A549 (cell line): Measurements from ENCODE around the gene GAK. TPM values are rescaled to one million over a fixed set of nuclear protein-coding genes. Genes with fewer than 3 reads are reported as not detected.

Source experiments
- ATAC-seq, 2 experiments: fragments of 200-7000 bp in 1 of 2; fragments of >200 bp in 1 of 2; cut with Nextera tagmentation in 1 of 2; cut with Tn5 transposase in 1 of 2; 3 replicates each; pipeline versions ENCODE4 v1.8.0 to v1.9.1; 2018 to 2020; ENCODE audit warnings: mild to moderate bottlenecking in 1 of 2, moderate library complexity in 1 of 2
- CTCF ChIA-PET: fragments of 300-600 bp; sonication (Branson Sonifier 250); formaldehyde crosslinking; extraction: SDS; loops from one replicate; lab custom pipeline; 2021; ENCODE audit warnings: antibody characterized with exemption, inconsistent platforms; lab: Yijun Ruan, JAX
- POLR2A ChIA-PET: fragments of 350-600 bp; formaldehyde crosslinking; extraction: SDS; loops from one replicate; lab custom pipeline; 2021; ENCODE audit warnings: antibody characterized with exemption, inconsistent platforms; lab: Yijun Ruan, JAX
- DNase-seq, 2 experiments: peaks; one replicate each; pipeline versions ENCODE4 v3.0.0 to v3.0.0-alpha.2; 2011 to 2016; ENCODE audit warnings: low read depth in 1 of 2, low spot score in 1 of 2
- FAIRE-seq: peaks from 2 replicates; lab custom pipeline; 2011; peaks lifted over from hg19 to GRCh38; lab: Jason Lieb, UNC
- H3K27ac ChIP-seq, 2 experiments: fragments of >200 bp; sonication (Bioruptor Twin); formaldehyde crosslinking; 3 replicates each; pipeline ENCODE4 v1.5.1; 2016 to 2017
- H3K4me1 ChIP-seq: fragments of >200 bp; sonication (Bioruptor Twin); formaldehyde crosslinking; 3 replicates; pipeline ENCODE4 v1.6.1; 2016
- H3K4me2 ChIP-seq: fragments of >200 bp; sonication (Bioruptor Twin); formaldehyde crosslinking; 3 replicates; pipeline ENCODE4 v1.6.1; 2016
- H3K4me3 ChIP-seq: fragments of >200 bp; sonication (Bioruptor Twin); formaldehyde crosslinking; 3 replicates; pipeline ENCODE4 v1.5.1; 2016
- H3K9me3 ChIP-seq: fragments of >200 bp; sonication (Bioruptor Twin); formaldehyde crosslinking; 3 replicates; pipeline ENCODE4 v1.6.1; 2016
- BHLHE40 ChIP-seq: IDR thresholded peaks from 2 replicates; pipeline ENCODE4 v1.6.1; 2012; ENCODE audit warnings: low read depth, low read length, inconsistent platforms
- CBX8 ChIP-seq: fragments of 200-600 bp; sonication (generic); IDR thresholded peaks from 2 replicates; pipeline ENCODE4 v1.6.1; 2016
- CEBPB ChIP-seq, 2 experiments: fragments of >200 bp in 1 of 2; sonication (Bioruptor Twin) in 1 of 2; formaldehyde crosslinking in 1 of 2; IDR thresholded peaks; 2 replicates each; pipeline ENCODE4 v1.6.1; 2012 to 2016
- CHD4 ChIP-seq: fragments of 200-600 bp; sonication (generic); IDR thresholded peaks from 2 replicates; pipeline ENCODE4 v1.6.1; 2016; ENCODE audit warnings: antibody characterized with exemption, mild to moderate bottlenecking, borderline replicate concordance
- EP300 ChIP-seq, 2 experiments: fragments of >200 bp; sonication (Bioruptor Twin); formaldehyde crosslinking; IDR thresholded peaks; 2 replicates in 1 of 2; 3 replicates in 1 of 2; pipeline ENCODE4 v1.6.1; 2016 to 2017
- ESRRA ChIP-seq: fragments of 150-350 bp; IDR thresholded peaks from 2 replicates; pipeline ENCODE4 v1.6.1; 2014; ENCODE audit warnings: mild to moderate bottlenecking, low read length, borderline replicate concordance
- HDAC2 ChIP-seq: fragments of 200-600 bp; sonication (generic); IDR thresholded peaks from 2 replicates; pipeline ENCODE4 v1.6.1; 2016
- HOXA7 ChIP-seq: fragments of 250-450 bp; sonication (Bioruptor Pico); IDR thresholded peaks from 2 replicates; pipeline ENCODE4 v1.5.0; 2020; ENCODE audit warnings: mild to moderate bottlenecking, moderate library complexity
- KDM5A ChIP-seq: fragments of 200-600 bp; sonication (generic); IDR thresholded peaks from 2 replicates; pipeline ENCODE4 v1.6.1; 2016; ENCODE audit warnings: antibody characterized with exemption, mild to moderate bottlenecking
- MAZ ChIP-seq: fragments of 150-350 bp; IDR thresholded peaks from 2 replicates; pipeline ENCODE4 v1.6.1; 2014; ENCODE audit warnings: antibody characterized with exemption, low read depth, low read length, borderline replicate concordance
- NFE2L2 ChIP-seq: fragments of 150-350 bp; conservative IDR thresholded peaks from 2 replicates; pipeline ENCODE4 v1.6.1; 2014; ENCODE audit warnings: low read length
- NPAS2 ChIP-seq: fragments of 250-450 bp; sonication (Bioruptor Pico); IDR thresholded peaks from 2 replicates; pipeline ENCODE4 v1.8.0; 2022; ENCODE audit warnings: mild to moderate bottlenecking, moderate library complexity, borderline replicate concordance
- PHF8 ChIP-seq: fragments of 200-600 bp; sonication (generic); IDR thresholded peaks from 2 replicates; pipeline ENCODE4 v1.6.1; 2016; ENCODE audit warnings: low read depth, mild to moderate bottlenecking, antibody characterized with exemption, moderate library complexity, borderline replicate concordance
- POLR2A ChIP-seq: IDR thresholded peaks from 2 replicates; pipeline ENCODE4 v1.6.1; 2012; ENCODE audit warnings: mild to moderate bottlenecking, low read length
- RCOR1 ChIP-seq: fragments of 150-350 bp; IDR thresholded peaks from 2 replicates; pipeline ENCODE4 v1.6.1; 2014; ENCODE audit warnings: antibody characterized with exemption, low read length, low read depth
- RNF2 ChIP-seq: fragments of 200-600 bp; sonication (generic); IDR thresholded peaks from 2 replicates; pipeline ENCODE4 v1.6.1; 2016; ENCODE audit warnings: low read depth, mild to moderate bottlenecking, antibody characterized with exemption, moderate library complexity, borderline replicate concordance
- SREBF2 ChIP-seq: fragments of 450-650 bp; IDR thresholded peaks from 2 replicates; pipeline ENCODE4 v1.6.1; 2014; ENCODE audit warnings: mild to moderate bottlenecking, moderate library complexity
- TFCP2L1 ChIP-seq: fragments of 250-450 bp; sonication (Bioruptor Pico); IDR thresholded peaks from 2 replicates; pipeline ENCODE4 v1.5.0; 2021; ENCODE audit warnings: mild to moderate bottlenecking
- TP53 ChIP-seq: fragments of 250-450 bp; sonication (Bioruptor Pico); IDR thresholded peaks from 2 replicates; pipeline ENCODE4 v1.5.0; 2021; ENCODE audit warnings: mild to moderate bottlenecking, moderate library complexity
- ZC3H11A ChIP-seq: fragments of 450-650 bp; IDR thresholded peaks from 2 replicates; pipeline ENCODE4 v1.6.1; 2014; ENCODE audit warnings: antibody characterized with exemption, mild to moderate bottlenecking
- ZNF302 ChIP-seq: fragments of 250-450 bp; sonication (Bioruptor Pico); IDR thresholded peaks from 2 replicates; pipeline ENCODE4 v1.9.0; 2021; ENCODE audit warnings: inconsistent platforms, mild to moderate bottlenecking, moderate library complexity
- ZSCAN20 ChIP-seq: fragments of 250-450 bp; sonication (Bioruptor Pico); IDR thresholded peaks from 2 replicates; pipeline ENCODE4 v1.8.0; 2022; ENCODE audit warnings: mild to moderate bottlenecking, moderate library complexity
- WGBS: methylation state at CpG from one replicate; pipeline ENCODE4 v1.1.6; 2017; ENCODE audit errors: missing lambda C conversion rate; 5-methylcytosine and 5-hydroxymethylcytosine counted together
- polyA plus RNA-seq, 4 experiments: library from polyadenylated mRNA; depleted of rRNA in 3 of 4; stranded (reverse); fragments of >200 nt; fragmentation: RNase III in 1 of 4; extraction: RNeasy Plus Mini Kit Qiagen cat#74134 plus additional on column Dnase treatment in 1 of 4; gene quantifications; 2 replicates in 3 of 4; 3 replicates in 1 of 4; pipeline ENCODE4 v1.2.3, GENCODE V29; 2011 to 2017
- TF ChIP-seq, protein P1 (sequence below): fragments of >200 bp; sonication (Bioruptor Twin); formaldehyde crosslinking; IDR thresholded peaks from 3 replicates; pipeline ENCODE4 v1.5.1; 2016
- TF ChIP-seq, protein P2 (sequence below): fragments of 150-350 bp; IDR thresholded peaks from 2 replicates; pipeline ENCODE4 v1.6.1; 2014; ENCODE audit warnings: low read depth, mild to moderate bottlenecking, low read length
- TF ChIP-seq, protein P3 (sequence below): IDR thresholded peaks from 2 replicates; pipeline ENCODE4 v1.6.1; 2012

The GAK gene
- polyA plus RNA-seq, 2 of the 4 experiments (the other 2 are of a cell fraction): 13.8 to 34.3 TPM

DNA sequence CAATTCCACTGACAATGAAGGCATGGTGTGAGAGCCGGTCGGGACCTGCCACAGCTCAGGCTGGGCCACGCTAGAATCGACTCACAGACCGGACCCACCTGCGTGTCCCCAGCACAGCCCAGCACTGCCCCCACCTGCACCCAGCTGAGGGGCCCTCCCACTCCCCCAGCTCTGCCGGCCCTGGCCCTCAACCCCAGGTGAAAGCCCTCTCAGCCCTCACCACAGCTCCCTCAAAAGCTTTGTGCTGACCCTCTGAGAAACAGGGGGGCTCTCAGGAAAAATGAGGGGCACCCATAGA, 25.1 kb downstream of the GAK start:
- ChIA-PET POLR2A (no interaction called here), CTCF (interaction anchor here (1.5 kb wide), 1 partner anchor 16 kb away, joined by 4 read pairs; no protein-coding TSS in a partner anchor)
- H3K4me3 ChIP-seq: no peak overlapping the region
- TF ChIP-seq ZSCAN20 (no peak), CHD4 (no peak), BHLHE40 (no peak), POLR2A (no peak), TFCP2L1 (CRISPR knock-in tag) (no peak), CEBPB (IDR thresholded peaks at IDR 0.05) (no peak), KDM5A (no peak), ESRRA (no peak), PHF8 (no peak), EP300 (IDR thresholded peaks at IDR 0.05) (no peak), ZC3H11A (no peak), HOXA7 (no peak), RCOR1 (no peak), CBX8 (no peak), NFE2L2 (no peak)
- TF ChIP-seq, protein P1, sequence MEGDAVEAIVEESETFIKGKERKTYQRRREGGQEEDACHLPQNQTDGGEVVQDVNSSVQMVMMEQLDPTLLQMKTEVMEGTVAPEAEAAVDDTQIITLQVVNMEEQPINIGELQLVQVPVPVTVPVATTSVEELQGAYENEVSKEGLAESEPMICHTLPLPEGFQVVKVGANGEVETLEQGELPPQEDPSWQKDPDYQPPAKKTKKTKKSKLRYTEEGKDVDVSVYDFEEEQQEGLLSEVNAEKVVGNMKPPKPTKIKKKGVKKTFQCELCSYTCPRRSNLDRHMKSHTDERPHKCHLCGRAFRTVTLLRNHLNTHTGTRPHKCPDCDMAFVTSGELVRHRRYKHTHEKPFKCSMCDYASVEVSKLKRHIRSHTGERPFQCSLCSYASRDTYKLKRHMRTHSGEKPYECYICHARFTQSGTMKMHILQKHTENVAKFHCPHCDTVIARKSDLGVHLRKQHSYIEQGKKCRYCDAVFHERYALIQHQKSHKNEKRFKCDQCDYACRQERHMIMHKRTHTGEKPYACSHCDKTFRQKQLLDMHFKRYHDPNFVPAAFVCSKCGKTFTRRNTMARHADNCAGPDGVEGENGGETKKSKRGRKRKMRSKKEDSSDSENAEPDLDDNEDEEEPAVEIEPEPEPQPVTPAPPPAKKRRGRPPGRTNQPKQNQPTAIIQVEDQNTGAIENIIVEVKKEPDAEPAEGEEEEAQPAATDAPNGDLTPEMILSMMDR: no peak
- TF ChIP-seq, protein P2, sequence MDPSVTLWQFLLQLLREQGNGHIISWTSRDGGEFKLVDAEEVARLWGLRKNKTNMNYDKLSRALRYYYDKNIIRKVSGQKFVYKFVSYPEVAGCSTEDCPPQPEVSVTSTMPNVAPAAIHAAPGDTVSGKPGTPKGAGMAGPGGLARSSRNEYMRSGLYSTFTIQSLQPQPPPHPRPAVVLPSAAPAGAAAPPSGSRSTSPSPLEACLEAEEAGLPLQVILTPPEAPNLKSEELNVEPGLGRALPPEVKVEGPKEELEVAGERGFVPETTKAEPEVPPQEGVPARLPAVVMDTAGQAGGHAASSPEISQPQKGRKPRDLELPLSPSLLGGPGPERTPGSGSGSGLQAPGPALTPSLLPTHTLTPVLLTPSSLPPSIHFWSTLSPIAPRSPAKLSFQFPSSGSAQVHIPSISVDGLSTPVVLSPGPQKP: no peak
- H3K4me2 ChIP-seq: no peak overlapping the region
- H3K27ac ChIP-seq: no peak overlapping the region
- ATAC-seq (no peak), FAIRE-seq (no peak), DNase-seq (no peak)
- no peaks in the 10 kb centered on the region for H3K9me3 ChIP-seq
- WGBS: 90% methylated on average over 6 of the region's 7 CpGs
- H3K4me1 ChIP-seq: no peaks in the 10 kb centered on the region

DNA sequence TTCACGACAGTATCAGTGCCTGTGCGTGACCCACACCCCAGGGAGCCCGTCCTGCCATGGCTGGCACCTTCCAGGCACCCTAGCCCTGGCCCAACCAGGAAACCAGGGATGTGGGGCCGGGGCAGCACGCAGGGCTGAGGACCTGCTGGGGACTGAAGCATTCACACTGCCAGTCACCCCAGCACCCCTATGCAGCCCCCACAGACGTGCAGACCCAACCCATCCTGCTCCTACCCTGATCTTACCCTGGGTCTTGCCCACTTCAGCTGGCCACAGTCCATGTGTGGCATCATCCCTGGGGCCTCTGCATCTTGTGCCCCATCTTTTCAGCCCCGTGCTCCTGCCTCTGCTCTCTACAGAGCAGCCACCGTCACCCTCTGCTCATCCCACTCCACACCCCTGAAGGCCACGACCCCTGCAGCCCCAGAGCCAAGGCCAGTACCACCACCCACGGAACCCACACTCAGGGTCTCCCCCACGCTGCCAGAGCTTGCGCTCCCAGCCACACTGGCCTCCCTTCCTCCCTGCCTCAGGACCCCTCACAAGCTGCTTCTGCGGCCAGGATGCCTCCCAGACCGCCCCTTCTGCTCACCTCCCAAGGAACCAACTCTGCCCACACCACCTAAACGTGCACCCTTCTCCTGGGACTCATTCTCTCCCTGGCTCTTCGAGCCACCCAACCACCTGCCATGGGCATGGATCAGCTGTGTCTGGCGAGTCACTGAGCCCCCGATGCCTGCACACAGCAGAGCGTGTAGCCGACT, 25.6 kb downstream of the GAK start:
- CTCF ChIA-PET: interaction anchor here (1.2 to 1.5 kb wide), 2 partner anchors 9 to 16 kb away, joined by 3 to 4 read pairs; no protein-coding TSS in a partner anchor
- Histone ChIP-seq H3K4me3 (no peak overlapping the region), H3K4me2 (no peak overlapping the region), H3K9me3 (no peaks in the 10 kb centered on the region), H3K27ac (no peak overlapping the region), H3K4me1 (no peaks in the 10 kb centered on the region)
- no peak for TF ChIP-seq TP53 (CRISPR knock-in tag)
- TF ChIP-seq ZNF302 (CRISPR knock-in tag): no peak
- 97% methylated on average over 16 of the region's 20 CpGs for WGBS
- FAIRE-seq (no peak), ATAC-seq (no peak), DNase-seq (no peak)
- POLR2A ChIA-PET: no interaction called here

DNA sequence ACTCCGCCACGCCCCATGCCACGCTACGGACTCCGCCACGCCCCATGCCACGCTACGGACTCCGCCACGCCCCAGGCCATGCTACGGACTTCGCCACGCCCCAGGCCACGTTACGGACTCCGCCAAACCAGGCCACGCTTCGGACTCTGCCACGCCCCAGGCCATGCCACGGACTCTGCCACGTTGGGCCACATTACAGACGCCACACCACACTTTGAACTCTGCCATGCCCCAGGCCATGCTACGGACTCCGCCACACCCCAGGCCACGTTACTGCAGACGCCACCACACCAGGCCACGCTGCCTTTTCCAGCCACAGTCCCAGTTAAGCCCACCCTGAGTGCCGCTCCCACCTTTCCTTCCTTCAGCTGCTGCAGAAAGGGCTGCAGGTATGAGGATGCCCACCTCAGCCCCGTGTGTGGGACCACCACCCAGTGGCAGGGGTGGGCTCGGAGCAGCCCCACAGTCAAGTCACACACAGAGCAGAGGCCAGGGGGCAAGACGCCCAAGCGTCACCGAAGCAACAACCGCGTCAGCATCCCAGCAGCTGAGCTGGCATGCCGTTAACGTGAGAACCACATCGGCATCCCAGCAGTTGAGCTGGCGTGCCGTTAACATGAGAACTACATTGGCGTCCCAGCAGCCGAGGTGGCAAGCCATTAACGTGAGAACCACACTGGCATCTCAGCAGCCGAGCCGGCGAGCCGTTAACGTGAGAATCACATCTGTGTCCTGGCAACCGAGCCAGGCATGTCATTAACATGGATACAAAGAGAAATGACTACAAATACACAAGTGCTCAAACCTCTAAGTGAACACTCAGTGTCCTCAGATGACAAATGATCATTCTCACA, 26.4 kb downstream of the GAK start:
- FAIRE-seq (no peak), ATAC-seq (no peak), DNase-seq (no peak)
- ChIA-PET POLR2A (no interaction called here), CTCF (interaction anchor here (1.2 kb wide), 1 partner anchor 8 kb away, joined by 3 read pairs; no protein-coding TSS in a partner anchor)
- WGBS: 97% methylated on average over 43 of the region's 49 CpGs
- Histone ChIP-seq H3K4me3 (no peak overlapping the region), H3K4me1 (no peaks in the 10 kb centered on the region), H3K27ac (no peak overlapping the region), H3K9me3 (no peaks in the 10 kb centered on the region), H3K4me2 (no peak overlapping the region)
- no peak for TF ChIP-seq CEBPB (IDR thresholded peaks at IDR 0.05)
- no peak for TF ChIP-seq MAZ
- no peak for TF ChIP-seq SREBF2
- TF ChIP-seq, protein P3, sequence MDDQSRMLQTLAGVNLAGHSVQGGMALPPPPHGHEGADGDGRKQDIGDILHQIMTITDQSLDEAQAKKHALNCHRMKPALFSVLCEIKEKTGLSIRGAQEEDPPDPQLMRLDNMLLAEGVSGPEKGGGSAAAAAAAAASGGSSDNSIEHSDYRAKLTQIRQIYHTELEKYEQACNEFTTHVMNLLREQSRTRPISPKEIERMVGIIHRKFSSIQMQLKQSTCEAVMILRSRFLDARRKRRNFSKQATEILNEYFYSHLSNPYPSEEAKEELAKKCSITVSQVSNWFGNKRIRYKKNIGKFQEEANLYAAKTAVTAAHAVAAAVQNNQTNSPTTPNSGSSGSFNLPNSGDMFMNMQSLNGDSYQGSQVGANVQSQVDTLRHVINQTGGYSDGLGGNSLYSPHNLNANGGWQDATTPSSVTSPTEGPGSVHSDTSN: no peak
- TF ChIP-seq RNF2: no peak
- no peak for TF ChIP-seq NPAS2 (CRISPR knock-in tag)
- no peak for TF ChIP-seq KDM5A
- TF ChIP-seq HDAC2: no peak
- no peak for TF ChIP-seq ZNF302 (CRISPR knock-in tag)
